NCI-H187 (cell line): ENCODE measurements around the gene HMGN4.

Experiments used
- DNase-seq, 2 experiments: peaks; one replicate each; lab custom pipeline; 2025; lab: John Stamatoyannopoulos, UW

The HMGN4 gene

GRCh38 chr6:26578279-26578678 is 40.1 kb downstream of the HMGN4 start:
- DNase-seq: no peak

DNA sequence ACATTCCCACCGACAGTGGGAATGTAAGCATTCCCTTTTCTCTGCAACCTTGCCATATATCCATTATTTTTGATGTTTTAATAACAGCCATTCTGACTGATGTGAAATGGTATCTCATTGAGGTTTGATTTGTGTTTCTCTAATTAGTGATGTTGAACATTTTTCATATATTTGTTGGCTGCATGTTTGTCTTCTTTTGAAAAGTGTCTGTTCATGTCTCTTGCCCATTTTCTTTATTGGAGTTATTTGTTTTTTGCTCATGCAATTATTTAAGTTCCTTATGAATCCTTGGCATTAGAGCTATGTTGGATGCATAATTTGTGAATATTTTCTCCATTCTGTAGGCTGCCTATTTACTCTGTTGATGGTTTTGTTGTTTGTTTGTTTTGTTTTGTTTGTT is 40.6 kb downstream of the HMGN4 start:
- no peak for DNase-seq

DNA sequence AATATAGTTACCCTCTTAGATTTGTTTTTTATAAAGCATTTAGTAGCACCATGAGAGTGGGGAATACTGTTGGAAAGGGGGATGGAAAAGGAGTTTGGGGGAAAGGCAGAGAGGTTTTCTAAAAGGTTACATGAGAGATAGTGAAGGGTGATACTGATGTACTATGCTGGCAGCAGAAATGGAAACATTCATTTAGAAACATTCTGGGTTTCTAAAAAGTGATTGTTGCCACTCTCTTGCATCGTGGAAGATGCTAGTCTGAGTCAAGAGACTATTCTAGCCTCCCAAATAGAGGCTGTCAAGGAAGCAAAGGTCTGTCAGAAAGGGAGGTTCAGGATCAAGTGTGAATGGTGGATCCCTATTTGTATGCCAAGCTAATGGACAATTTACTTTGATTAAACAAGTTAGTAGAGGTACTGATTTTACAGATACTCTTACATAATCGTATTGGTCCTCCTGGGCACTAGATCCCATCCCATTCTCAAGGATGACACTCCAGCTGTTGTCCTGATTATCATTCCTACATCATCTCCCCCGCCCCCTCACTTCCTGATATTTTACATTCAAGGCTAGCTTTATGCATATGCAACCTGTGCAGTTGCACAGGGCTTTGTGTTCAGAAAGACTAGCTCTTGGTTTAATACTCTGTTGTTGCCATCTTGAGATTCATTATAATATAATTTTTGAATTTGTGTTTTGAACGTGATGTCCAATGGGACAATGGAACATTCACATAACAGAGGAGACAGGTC is 43.2 kb downstream of the HMGN4 start:
- no peak for DNase-seq

- DNase-seq: no peak
Measured at GRCh38 chr6:26588965-26589364, 50.8 kb downstream of the HMGN4 start.

DNA sequence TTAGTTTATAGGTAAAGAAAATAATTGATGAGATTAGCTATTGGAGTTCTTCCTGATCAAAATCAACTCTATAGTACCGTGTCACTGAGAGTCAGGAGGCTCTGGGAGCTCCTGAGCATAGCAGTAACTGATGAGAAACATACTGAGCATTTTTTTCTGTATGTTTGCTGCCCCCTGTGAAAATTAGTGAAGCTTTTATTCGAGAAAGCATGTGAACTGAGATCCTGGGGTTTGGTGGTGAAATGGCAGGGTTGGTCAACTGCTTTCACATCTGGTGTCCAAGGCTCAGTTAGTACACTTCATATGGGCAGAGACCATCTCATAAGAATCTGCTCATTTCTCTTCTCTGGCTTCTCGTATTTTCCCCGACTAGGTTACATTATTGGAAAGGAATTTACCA is 54.5 kb downstream of the HMGN4 start:
- no peak for DNase-seq

GRCh38 chr6:26593278-26594130 is 55.3 kb downstream of the HMGN4 start:
- DNase-seq: no peak

GRCh38 chr6:26594131-26594498 is 55.9 kb downstream of the HMGN4 start:
- DNase-seq: no peak

GRCh38 chr6:26594730-26595632 is 56.8 kb downstream of the HMGN4 start:
- DNase-seq: no peak

DNA sequence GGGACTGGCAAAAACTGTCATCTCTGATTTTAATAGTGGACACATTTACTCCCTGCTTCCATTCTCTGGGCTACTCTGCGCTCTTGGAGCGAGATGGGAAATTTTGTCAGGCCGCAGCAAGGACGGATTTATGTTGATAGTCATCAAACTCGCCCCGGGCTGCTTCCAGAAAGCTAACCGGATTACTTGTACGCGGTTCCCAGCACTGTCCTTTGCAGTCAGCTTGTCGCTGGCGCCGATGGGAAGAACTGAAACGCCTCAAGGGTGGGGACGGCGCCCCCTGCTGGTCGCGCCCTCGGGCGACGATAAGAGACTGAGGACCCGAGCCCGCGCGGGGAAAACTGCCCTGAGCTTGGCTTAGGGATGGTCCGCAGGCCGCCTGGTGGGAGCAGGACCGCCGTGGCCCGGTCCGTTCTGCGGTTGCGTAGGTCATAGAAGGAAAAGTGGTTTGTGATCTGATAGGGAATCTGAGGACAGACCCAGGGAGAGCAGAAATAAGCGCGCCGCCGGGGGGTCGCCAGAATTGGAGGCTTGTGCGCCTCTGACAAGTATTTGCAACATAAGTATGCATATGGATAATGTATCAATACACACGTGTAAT is 57.6 kb downstream of the HMGN4 start:
- peak; percentile 75 to 79 for DNase-seq
